MCF 10A (cell line): Measurements from ENCODE around the gene XPO6. TPM values are rescaled to one million over a fixed set of nuclear protein-coding genes. Genes with fewer than 3 reads are reported as not detected.
A peak's percentile ranks its signal among the peaks of the same experiment; 100 is the strongest.

Experiments
- BruUV-seq: library from RNA; stranded (reverse); fragments of 400-500 nt; replicated peaks from 2 replicates; lab custom pipeline; 2021; lab: Mats Ljungman, UMichigan
- CTCF ChIA-PET: fragments of 300-600 bp; sonication (Branson Sonifier 250); formaldehyde crosslinking; extraction: SDS; loops from one replicate; lab custom pipeline; 2021; ENCODE audit warnings: antibody characterized with exemption, inconsistent platforms; lab: Yijun Ruan, JAX
- POLR2A ChIA-PET: fragments of 300-600, 350-650 bp; sonication (Branson Sonifier 250); formaldehyde crosslinking; extraction: SDS; loops from one replicate; lab custom pipeline; 2020; ENCODE audit warnings: antibody characterized with exemption, inconsistent platforms; lab: Yijun Ruan, JAX
- DNase-seq: peaks from one replicate; pipeline ENCODE4 v3.0.0-alpha.2; 2018; ENCODE audit not compliant: unreplicated experiment
- H3K27ac Mint-ChIP-seq: one replicate; pipeline ENCODE4 v1.8.0; 2022; ENCODE audit warnings: mild to moderate bottlenecking, low read depth, mixed read lengths; ENCODE audit not compliant: unreplicated experiment
- H3K27me3 Mint-ChIP-seq: one replicate; pipeline ENCODE4 v1.8.0; 2022; ENCODE audit warnings: mixed read lengths; ENCODE audit not compliant: insufficient read depth, unreplicated experiment
- H3K36me3 Mint-ChIP-seq: one replicate; pipeline ENCODE4 v1.8.0; 2022; ENCODE audit warnings: mild to moderate bottlenecking, moderate library complexity, mixed read lengths; ENCODE audit not compliant: insufficient read depth, unreplicated experiment
- H3K4me1 Mint-ChIP-seq: one replicate; pipeline ENCODE4 v1.8.0; 2022; ENCODE audit warnings: mixed read lengths; ENCODE audit not compliant: insufficient read depth, unreplicated experiment
- H3K4me3 Mint-ChIP-seq: one replicate; pipeline ENCODE4 v1.8.0; 2022; ENCODE audit warnings: mild to moderate bottlenecking, moderate library complexity, mixed read lengths; ENCODE audit not compliant: unreplicated experiment
- H3K9me3 Mint-ChIP-seq: one replicate; pipeline ENCODE4 v1.8.0; 2022; ENCODE audit warnings: mixed read lengths; ENCODE audit not compliant: unreplicated experiment
- intact Hi-C: fragments of 100-400 bp; cut with micrococcal nuclease; formaldehyde crosslinking; loops from 2 replicates; pipeline ENCODE4 v1.14.1; 2022
- total RNA-seq: library from RNA; stranded (reverse); gene quantifications from 2 replicates; pipeline ENCODE4 v1.2.3, GENCODE V29; 2022
- TF ChIP-seq, protein P1 (sequence below): fragments of 200-600 bp; IDR thresholded peaks from one replicate; pipeline ENCODE4 v1.8.0; 2022; ENCODE audit warnings: antibody characterized with exemption, mild to moderate bottlenecking; ENCODE audit not compliant: unreplicated experiment

Gene XPO6
- total RNA-seq, 1 experiment from 2014 or later, result 200 TPM

GRCh38 chr16:28112908-28113307, 98.9 kb downstream of the XPO6 start:
- CTCF ChIA-PET, result no interaction called here
- no TSS peak for BruUV-seq
- POLR2A ChIA-PET, result interaction anchor here (0.6 kb wide), 1 partner anchor 32 kb away, joined by 3 read pairs; no protein-coding TSS in a partner anchor
- no peak for DNase-seq
- Mint-ChIP-seq H3K27ac (no peak overlapping the region), H3K36me3 (peaks cover 86% of the 10 kb centered on the region), H3K4me3 (no peak overlapping the region), H3K4me1 (no peaks in the 10 kb centered on the region), H3K9me3 (no peaks in the 10 kb centered on the region), H3K27me3 (no peaks in the 10 kb centered on the region)
- intact Hi-C loops, result no loop called here
- TF ChIP-seq, protein P1, sequence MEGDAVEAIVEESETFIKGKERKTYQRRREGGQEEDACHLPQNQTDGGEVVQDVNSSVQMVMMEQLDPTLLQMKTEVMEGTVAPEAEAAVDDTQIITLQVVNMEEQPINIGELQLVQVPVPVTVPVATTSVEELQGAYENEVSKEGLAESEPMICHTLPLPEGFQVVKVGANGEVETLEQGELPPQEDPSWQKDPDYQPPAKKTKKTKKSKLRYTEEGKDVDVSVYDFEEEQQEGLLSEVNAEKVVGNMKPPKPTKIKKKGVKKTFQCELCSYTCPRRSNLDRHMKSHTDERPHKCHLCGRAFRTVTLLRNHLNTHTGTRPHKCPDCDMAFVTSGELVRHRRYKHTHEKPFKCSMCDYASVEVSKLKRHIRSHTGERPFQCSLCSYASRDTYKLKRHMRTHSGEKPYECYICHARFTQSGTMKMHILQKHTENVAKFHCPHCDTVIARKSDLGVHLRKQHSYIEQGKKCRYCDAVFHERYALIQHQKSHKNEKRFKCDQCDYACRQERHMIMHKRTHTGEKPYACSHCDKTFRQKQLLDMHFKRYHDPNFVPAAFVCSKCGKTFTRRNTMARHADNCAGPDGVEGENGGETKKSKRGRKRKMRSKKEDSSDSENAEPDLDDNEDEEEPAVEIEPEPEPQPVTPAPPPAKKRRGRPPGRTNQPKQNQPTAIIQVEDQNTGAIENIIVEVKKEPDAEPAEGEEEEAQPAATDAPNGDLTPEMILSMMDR, result no peak

DNA sequence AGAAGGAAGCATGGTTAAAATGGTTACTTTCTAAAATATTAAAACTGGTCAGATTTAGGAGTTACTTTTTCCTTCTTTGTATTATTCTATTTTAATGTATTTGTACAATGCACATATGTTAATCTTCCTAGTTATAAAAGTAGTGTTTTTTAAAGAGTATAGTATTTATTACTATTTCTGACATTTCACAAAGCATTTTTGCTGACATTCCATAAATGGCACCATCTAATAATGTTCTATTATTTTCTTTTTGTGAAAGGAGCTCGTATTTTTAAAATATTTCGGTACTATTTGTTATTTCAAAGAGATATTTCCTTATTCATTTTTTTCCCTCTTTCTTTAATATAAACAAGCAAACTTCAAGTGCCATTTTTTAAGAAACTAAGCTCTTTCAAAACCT, 100.8 kb downstream of the XPO6 start:
- CTCF ChIA-PET, result no interaction called here
- POLR2A ChIA-PET, result no interaction called here

GRCh38 chr16:28110479-28110878, 101.3 kb downstream of the XPO6 start:
- CTCF ChIA-PET, result no interaction called here
- TF ChIP-seq, protein P1, result no peak
- BruUV-seq, result no TSS peak
- no peaks in the 10 kb centered on the region for H3K4me1 Mint-ChIP-seq
- DNase-seq, result no peak
- H3K27me3 Mint-ChIP-seq, result no peaks in the 10 kb centered on the region
- POLR2A ChIA-PET, result no interaction called here
- H3K4me3 Mint-ChIP-seq, result no peak overlapping the region
- H3K36me3 Mint-ChIP-seq, result peaks cover 84% of the 10 kb centered on the region
- H3K27ac Mint-ChIP-seq, result peak overlapping the region; percentile 57
- intact Hi-C loops, result no loop called here
- H3K9me3 Mint-ChIP-seq, result no peaks in the 10 kb centered on the region

More for the DNA sequence above, 100.8 kb downstream of the XPO6 start:
- Mint-ChIP-seq H3K4me3 (no peak overlapping the region), H3K36me3 (peaks cover 84% of the 10 kb centered on the region), H3K27me3 (no peaks in the 10 kb centered on the region), H3K9me3 (no peaks in the 10 kb centered on the region), H3K4me1 (no peaks in the 10 kb centered on the region), H3K27ac (peak overlapping the region; percentile 57)
- TF ChIP-seq, protein P1, result no peak
- BruUV-seq, result no TSS peak
- intact Hi-C loops, result no loop called here
- DNase-seq, result no peak

DNA sequence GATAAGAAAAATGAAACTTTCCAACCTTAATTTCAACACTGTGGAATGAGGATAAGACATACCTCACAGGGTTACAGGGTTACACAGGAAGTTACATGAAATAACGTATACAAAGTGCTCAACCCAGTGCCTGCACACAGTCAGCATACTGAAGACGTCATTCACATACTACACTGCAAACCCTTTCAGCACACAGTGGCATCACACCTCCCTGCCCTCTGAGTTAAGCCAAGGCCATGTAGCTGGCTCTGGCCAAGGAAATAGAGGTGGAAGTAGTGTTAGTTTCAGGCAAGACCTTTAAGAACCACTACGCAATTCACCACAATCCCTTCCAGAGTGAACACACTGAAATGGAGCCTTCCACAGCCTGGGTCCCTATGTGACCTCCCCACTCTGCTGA, 101.7 kb downstream of the XPO6 start:
- CTCF ChIA-PET, result interaction anchor here (0.5 to 0.9 kb wide), 2 partner anchors 211 to 483 kb away, joined by 3 to 5 read pairs; no protein-coding TSS in a partner anchor
- H3K27me3 Mint-ChIP-seq, result no peaks in the 10 kb centered on the region
- no peaks in the 10 kb centered on the region for H3K4me1 Mint-ChIP-seq
- DNase-seq, result no peak
- POLR2A ChIA-PET, result no interaction called here
- TF ChIP-seq, protein P1, result no peak
- intact Hi-C loops, result no loop called here
- H3K36me3 Mint-ChIP-seq, result peaks cover 84% of the 10 kb centered on the region
- no TSS peak for BruUV-seq
- no peak overlapping the region for H3K4me3 Mint-ChIP-seq
- peak overlapping the region; percentile 64 for H3K27ac Mint-ChIP-seq
- H3K9me3 Mint-ChIP-seq, result no peaks in the 10 kb centered on the region
